Lower leg skin (tissue), 3 donors: ENCODE measurements around the gene MAEL.

Experiments
- POLR2A ChIP-seq, 2 donors: fragments of 450-650 bp; IDR thresholded peaks; one replicate each; pipeline ENCODE4 v1.6.1; 2016 to 2017; ENCODE audit warnings: antibody characterized with exemption in 2 of 2, mild to moderate bottlenecking in 1 of 2, moderate library complexity in 1 of 2
- TF ChIP-seq, protein P1 (sequence below), 3 donors: fragments of 450-650 bp; IDR thresholded peaks; one replicate each; pipeline ENCODE4 v1.5.1; 2016; ENCODE audit warnings: antibody characterized with exemption in 3 of 3, mild to moderate bottlenecking in 3 of 3, moderate library complexity in 2 of 3

DNA sequence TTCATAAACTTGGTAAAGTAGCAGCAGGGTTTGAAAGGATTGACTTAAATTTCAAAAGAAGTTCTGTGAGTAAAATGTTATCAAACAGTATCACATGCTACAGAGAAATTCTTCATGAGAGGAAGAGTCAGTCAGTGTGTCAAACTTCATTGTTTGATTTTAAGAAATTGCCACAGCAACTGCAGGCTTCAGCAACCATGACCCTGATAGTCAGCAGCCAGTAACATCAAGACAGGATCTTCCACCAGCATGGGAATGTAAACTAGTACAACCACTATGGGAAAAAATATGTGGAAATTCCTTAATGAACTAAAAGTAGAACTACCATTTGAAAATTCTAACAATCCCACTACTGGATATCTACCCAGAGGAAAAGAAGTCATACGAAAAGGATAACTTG is 11.5 kb downstream of the MAEL start:
- TF ChIP-seq, protein P1, sequence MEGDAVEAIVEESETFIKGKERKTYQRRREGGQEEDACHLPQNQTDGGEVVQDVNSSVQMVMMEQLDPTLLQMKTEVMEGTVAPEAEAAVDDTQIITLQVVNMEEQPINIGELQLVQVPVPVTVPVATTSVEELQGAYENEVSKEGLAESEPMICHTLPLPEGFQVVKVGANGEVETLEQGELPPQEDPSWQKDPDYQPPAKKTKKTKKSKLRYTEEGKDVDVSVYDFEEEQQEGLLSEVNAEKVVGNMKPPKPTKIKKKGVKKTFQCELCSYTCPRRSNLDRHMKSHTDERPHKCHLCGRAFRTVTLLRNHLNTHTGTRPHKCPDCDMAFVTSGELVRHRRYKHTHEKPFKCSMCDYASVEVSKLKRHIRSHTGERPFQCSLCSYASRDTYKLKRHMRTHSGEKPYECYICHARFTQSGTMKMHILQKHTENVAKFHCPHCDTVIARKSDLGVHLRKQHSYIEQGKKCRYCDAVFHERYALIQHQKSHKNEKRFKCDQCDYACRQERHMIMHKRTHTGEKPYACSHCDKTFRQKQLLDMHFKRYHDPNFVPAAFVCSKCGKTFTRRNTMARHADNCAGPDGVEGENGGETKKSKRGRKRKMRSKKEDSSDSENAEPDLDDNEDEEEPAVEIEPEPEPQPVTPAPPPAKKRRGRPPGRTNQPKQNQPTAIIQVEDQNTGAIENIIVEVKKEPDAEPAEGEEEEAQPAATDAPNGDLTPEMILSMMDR (IDR thresholded peaks at IDR 0.05) = no peak
- no peak for TF ChIP-seq POLR2A (IDR thresholded peaks at IDR 0.05)
